ENCODE results near the gene RNU1-1. TPM values are rescaled to one million over a fixed set of nuclear protein-coding genes. Genes with fewer than 3 reads are reported as not detected.
"Not testable (repeated sequence)": the region's sequence is repeated elsewhere in the genome, so short reads cannot be mapped to it uniquely, and the experiment has no call there.

Gene RNU1-1
- total RNA-seq, 1 experiment from 2014 or later, result 1,606 TPM

DNA sequence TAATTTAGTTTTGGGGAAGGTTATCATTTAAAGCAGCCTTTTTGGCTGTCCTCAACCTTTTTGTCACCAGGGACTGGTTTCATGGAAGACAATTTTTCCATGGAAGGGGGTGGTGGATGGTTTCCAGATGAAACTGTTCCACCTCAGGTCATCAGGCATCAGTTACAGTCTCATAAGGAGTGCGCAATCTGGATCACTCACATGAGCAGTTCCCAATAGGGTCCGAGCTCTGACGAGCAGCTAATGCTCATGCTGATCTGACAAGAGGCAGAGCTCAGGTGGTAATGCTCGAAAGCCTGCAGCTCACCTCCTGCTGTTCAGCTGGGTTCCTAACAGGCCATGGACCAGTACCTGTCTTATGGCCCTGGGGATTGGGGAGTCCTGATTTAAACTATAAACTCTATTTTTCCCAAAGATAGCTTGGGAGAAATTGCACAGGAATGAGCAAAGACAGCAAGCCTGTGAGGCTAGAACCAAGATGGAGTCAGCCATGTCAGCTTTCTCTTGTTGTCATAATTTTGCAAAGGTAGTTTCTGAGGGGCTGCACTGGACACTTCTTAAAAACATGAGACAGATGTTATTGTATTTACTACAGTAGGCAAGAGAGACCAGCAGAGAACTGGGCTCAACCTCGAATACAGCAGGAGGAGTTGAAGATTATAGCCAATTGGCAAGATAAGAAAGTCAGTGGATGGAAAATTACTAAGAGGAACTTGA lies 2.8 kb upstream of the RNU1-1 start:
- intact Hi-C loops (cut with micrococcal nuclease); DNase-seq (ENCODE audit: unreplicated experiment); H3K4me3 Mint-ChIP-seq (ENCODE audit: unreplicated experiment); H3K27ac Mint-ChIP-seq (ENCODE audit: low read depth, unreplicated experiment); H3K9me3 Mint-ChIP-seq (ENCODE audit: unreplicated experiment); BruUV-seq (replicated peaks); H3K4me1 Mint-ChIP-seq (ENCODE audit: insufficient read depth, unreplicated experiment); CTCF ChIA-PET; H3K36me3 Mint-ChIP-seq (ENCODE audit: insufficient read depth, unreplicated experiment): not testable (repeated sequence)
- POLR2A ChIA-PET, result interaction anchor here (1.4 kb wide), 1 partner anchor 96 kb away, joined by 4 read pairs; the partner anchor contains the start of gene NBPF1
- H3K27me3 Mint-ChIP-seq (ENCODE audit: insufficient read depth, unreplicated experiment), result peaks cover 16% of the 10 kb centered on the region

DNA sequence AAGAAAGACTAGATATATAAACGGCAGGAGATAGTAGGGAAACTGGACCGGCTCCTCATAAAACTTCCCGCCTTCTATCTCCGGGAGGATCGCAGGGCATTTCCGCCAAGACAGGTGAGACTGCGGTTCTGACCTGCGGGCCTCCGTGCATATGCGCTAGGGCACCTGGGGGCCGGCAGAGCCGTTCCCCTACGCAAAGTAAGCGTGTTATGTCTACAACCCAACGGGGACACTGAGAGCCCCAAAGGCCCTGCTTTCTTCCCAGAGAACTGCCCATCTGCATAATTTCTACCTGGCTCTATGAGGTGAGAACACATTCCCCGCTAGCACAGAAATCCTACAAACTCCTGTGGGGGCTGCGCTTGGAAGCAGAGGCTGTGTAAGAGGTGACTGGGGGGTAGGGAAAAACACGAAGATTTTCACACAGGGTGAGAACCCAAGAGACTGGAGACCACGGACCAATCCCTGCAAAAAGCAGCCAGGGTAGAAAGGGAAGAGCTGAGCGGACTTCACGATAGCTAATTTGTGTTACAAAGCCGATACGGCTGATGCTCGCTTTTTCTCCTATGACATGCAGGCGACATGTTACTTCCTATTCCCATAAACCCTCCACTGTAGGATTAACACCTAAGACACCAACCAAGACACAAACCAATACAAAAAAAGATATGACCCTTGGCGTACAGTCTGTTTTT lies 526 bp downstream of the RNU1-1 start:
- intact Hi-C loops (cut with micrococcal nuclease); H3K27me3 Mint-ChIP-seq (ENCODE audit: insufficient read depth, unreplicated experiment); H3K9me3 Mint-ChIP-seq (ENCODE audit: unreplicated experiment); H3K36me3 Mint-ChIP-seq (ENCODE audit: insufficient read depth, unreplicated experiment); H3K4me1 Mint-ChIP-seq (ENCODE audit: insufficient read depth, unreplicated experiment); H3K4me3 Mint-ChIP-seq (ENCODE audit: unreplicated experiment); H3K27ac Mint-ChIP-seq (ENCODE audit: low read depth, unreplicated experiment): not testable (repeated sequence)
- CTCF ChIA-PET, result interaction anchor here (1.2 kb wide), 1 partner anchor 96 kb away, joined by 3 read pairs; no protein-coding TSS in a partner anchor
- BruUV-seq (replicated peaks), result TSS peak; percentile 96
- peak; percentile 95 for DNase-seq (ENCODE audit: unreplicated experiment)
- POLR2A ChIA-PET, result interaction anchor here (0.7 to 1.4 kb wide), 13 partner anchors 16 to 518 kb away, joined by 3 to 11 read pairs (median 4); partner anchors contain the start of gene NECAP2

DNA sequence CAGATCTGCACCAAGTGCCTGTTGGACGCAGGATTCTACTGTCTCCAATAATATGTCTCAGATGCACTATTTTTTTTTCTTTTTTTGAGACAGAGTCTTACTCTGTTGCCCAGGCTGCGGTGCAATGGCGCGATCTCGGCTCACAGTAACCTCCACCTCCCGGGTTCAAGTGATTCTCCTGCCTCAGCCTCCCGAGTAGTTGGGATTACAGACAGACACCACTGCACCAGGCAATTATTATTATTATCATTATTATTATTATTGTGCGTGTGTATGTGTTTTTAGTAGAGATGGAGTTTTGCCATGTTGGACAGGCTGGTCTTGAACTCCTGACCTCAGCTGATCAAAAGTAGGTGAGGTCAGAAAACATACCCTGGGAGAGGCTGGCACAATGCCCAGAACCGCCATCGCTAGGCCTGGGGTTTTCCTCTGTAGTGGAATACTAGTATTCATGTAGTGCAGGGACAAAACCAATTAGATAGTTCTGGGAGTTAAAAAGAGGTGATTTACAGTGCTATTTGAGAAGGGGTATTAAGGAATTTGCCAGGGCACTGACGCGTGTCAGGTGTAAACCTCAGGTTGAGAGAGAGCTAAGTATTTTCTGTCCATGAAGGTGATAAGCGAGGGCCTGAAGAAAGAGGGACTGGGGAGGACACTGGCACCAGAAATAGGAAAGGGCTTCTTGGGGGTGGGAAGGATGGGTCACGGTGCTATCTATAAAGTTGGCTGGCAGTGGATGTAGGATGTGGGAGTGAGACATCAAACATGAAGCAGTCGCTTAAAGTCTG lies 1.3 kb downstream of the RNU1-1 start:
- BruUV-seq (replicated peaks); H3K27ac Mint-ChIP-seq (ENCODE audit: low read depth, unreplicated experiment); H3K9me3 Mint-ChIP-seq (ENCODE audit: unreplicated experiment); H3K27me3 Mint-ChIP-seq (ENCODE audit: insufficient read depth, unreplicated experiment); H3K4me1 Mint-ChIP-seq (ENCODE audit: insufficient read depth, unreplicated experiment); CTCF ChIA-PET; DNase-seq (ENCODE audit: unreplicated experiment); intact Hi-C loops (cut with micrococcal nuclease); H3K4me3 Mint-ChIP-seq (ENCODE audit: unreplicated experiment); H3K36me3 Mint-ChIP-seq (ENCODE audit: insufficient read depth, unreplicated experiment): not testable (repeated sequence)
- POLR2A ChIA-PET, result interaction anchor here (1.1 to 1.4 kb wide), 4 partner anchors 111 to 392 kb away, joined by 4 to 11 read pairs (median 6); no protein-coding TSS in a partner anchor

DNA sequence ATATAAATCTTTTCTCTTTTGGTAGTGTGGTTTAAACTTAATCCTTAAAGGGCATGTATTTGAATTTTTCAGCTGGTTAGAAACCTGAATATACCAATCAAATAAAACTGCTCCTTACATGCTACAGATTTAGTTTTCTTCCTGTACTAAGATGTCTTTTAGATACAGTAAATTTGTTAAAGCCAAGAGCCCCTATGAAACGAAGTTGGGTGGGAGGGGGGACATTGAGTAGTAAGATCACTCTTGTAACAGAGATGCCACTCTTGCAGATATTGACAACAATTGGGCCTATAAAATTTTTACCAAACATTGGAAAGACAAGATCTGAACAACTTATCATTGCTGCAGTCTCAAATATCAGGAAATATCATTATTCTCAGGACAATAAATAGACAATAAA lies 2.2 kb downstream of the RNU1-1 start:
- H3K4me1 Mint-ChIP-seq (ENCODE audit: insufficient read depth, unreplicated experiment); H3K27ac Mint-ChIP-seq (ENCODE audit: low read depth, unreplicated experiment); CTCF ChIA-PET; H3K9me3 Mint-ChIP-seq (ENCODE audit: unreplicated experiment); H3K36me3 Mint-ChIP-seq (ENCODE audit: insufficient read depth, unreplicated experiment); DNase-seq (ENCODE audit: unreplicated experiment); H3K4me3 Mint-ChIP-seq (ENCODE audit: unreplicated experiment); intact Hi-C loops (cut with micrococcal nuclease); BruUV-seq (replicated peaks); H3K27me3 Mint-ChIP-seq (ENCODE audit: insufficient read depth, unreplicated experiment): not testable (repeated sequence)
- POLR2A ChIA-PET, result interaction anchor here (0.6 kb wide), 1 partner anchor 191 kb away, joined by 3 read pairs; no protein-coding TSS in a partner anchor

DNA sequence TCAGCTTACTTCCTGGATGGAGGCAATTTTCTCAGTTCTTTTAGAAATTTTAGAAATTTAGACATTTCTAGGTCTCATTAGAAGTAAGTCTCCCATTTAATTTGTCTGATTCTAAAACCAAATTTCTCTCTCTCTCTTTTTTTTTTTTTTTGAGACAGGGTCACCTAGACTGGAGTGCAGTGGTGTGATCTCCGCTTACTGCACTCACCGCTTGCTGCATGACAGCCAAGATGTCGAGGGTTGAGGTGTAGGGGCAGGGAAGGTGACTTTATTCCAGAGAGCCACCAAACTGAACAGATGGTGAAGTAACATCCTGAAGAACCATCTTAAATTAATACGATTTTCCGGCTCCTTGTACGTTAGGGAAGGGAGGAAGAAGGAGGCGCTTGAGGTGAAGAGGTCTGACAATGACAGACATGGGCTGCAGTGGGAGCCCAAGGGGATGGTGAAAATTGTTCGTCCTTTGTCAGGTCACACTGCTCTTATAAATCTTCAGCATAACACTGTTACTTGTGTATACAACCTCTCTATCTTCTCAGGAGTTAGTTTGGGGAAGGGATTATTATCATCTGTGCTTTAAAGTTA lies 5.1 kb downstream of the RNU1-1 start:
- H3K27ac Mint-ChIP-seq (ENCODE audit: low read depth, unreplicated experiment); H3K27me3 Mint-ChIP-seq (ENCODE audit: insufficient read depth, unreplicated experiment); H3K9me3 Mint-ChIP-seq (ENCODE audit: unreplicated experiment); DNase-seq (ENCODE audit: unreplicated experiment); POLR2A ChIA-PET; CTCF ChIA-PET; intact Hi-C loops (cut with micrococcal nuclease); BruUV-seq (replicated peaks); H3K4me3 Mint-ChIP-seq (ENCODE audit: unreplicated experiment); H3K36me3 Mint-ChIP-seq (ENCODE audit: insufficient read depth, unreplicated experiment); H3K4me1 Mint-ChIP-seq (ENCODE audit: insufficient read depth, unreplicated experiment): not testable (repeated sequence)

DNA sequence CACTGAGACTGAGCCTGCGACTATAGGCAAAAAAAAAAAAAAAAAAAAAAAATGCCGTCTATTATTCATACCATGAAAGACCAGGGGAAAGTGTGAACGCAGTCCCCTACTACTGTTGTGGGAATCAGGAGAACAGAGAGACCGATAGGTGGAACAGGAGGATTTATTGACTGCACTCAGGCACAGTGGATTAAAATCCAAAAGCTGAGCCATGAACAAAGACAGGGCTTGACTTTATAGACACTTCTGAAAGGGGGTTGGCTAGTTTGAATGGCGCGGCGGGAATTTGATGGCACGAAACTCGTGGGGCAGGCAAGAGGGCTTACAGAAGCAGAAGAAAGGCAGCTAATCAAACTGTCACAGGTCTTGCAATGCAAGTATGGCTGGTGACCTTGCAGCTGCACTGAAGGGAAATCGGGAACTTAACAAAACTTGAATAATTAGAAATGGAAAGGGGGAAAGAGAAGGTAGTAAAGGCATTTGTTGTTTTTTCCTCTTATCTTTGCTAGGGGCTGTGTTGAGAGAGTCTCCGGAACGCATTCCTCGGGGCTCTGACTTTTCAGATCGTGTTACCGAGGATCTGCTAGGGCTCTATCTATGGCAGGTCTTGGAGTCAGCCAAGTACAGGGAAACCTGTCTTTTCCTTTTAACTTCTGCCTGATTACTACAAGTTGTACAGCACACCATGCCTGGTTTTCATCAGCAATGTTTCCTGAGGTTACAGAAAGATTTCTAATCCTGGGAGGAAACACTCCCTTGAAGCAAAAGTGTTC lies 7.5 kb downstream of the RNU1-1 start:
- H3K4me1 Mint-ChIP-seq (ENCODE audit: insufficient read depth, unreplicated experiment); H3K4me3 Mint-ChIP-seq (ENCODE audit: unreplicated experiment); H3K36me3 Mint-ChIP-seq (ENCODE audit: insufficient read depth, unreplicated experiment); BruUV-seq (replicated peaks); POLR2A ChIA-PET; H3K9me3 Mint-ChIP-seq (ENCODE audit: unreplicated experiment); H3K27me3 Mint-ChIP-seq (ENCODE audit: insufficient read depth, unreplicated experiment); H3K27ac Mint-ChIP-seq (ENCODE audit: low read depth, unreplicated experiment); DNase-seq (ENCODE audit: unreplicated experiment); intact Hi-C loops (cut with micrococcal nuclease): not testable (repeated sequence)
- CTCF ChIA-PET, result interaction anchor here (0.6 kb wide), 1 partner anchor 152 kb away, joined by 3 read pairs; no protein-coding TSS in a partner anchor

DNA sequence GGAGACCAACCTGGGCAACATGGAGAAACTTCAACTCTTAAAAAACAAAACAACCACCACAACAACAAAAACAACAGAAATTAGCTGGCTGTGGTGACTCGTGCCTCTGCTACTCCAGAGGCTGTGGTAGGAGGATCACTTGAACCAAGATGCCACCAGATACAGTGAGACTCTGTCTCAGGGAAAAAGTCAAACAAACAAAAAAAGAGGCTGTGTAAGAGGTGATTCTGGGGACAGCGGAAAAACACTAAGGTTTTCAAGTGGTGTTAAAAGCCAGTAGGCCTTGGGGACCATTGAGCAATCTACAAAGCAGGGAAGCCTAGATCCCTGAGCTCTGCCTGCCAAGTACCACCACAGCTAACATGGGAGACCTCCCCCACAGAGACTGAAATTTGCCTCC lies 8.2 kb downstream of the RNU1-1 start:
- H3K4me3 Mint-ChIP-seq (ENCODE audit: unreplicated experiment); H3K27ac Mint-ChIP-seq (ENCODE audit: low read depth, unreplicated experiment); H3K36me3 Mint-ChIP-seq (ENCODE audit: insufficient read depth, unreplicated experiment); DNase-seq (ENCODE audit: unreplicated experiment); H3K4me1 Mint-ChIP-seq (ENCODE audit: insufficient read depth, unreplicated experiment); H3K27me3 Mint-ChIP-seq (ENCODE audit: insufficient read depth, unreplicated experiment); H3K9me3 Mint-ChIP-seq (ENCODE audit: unreplicated experiment); intact Hi-C loops (cut with micrococcal nuclease); BruUV-seq (replicated peaks): not testable (repeated sequence)
- ChIA-PET CTCF (interaction anchor here (0.6 kb wide), 1 partner anchor 152 kb away, joined by 3 read pairs; no protein-coding TSS in a partner anchor), POLR2A (interaction anchor here (0.5 kb wide), 1 partner anchor 9 kb away, joined by 3 read pairs; the partner anchor contains the start of gene RNU1-1)
